ENCODE data around the gene NACC2. TPM values are rescaled to one million over a fixed set of nuclear protein-coding genes. Genes with fewer than 3 reads are reported as not detected.

The NACC2 gene
- total RNA-seq, 1 donor from 2014 or later: 4.5 TPM

GRCh38 chr9:136006169-136006568 is 88.9 kb downstream of the NACC2 start:
- H3K9me3 ChIP-seq (ENCODE audit: low read depth): no peaks in the 10 kb centered on the region
- H3K4me3 ChIP-seq: no peak overlapping the region
- no peak overlapping the region for H2AFZ ChIP-seq (replicated peaks)
- Mint-ChIP-seq H3K36me3 (no peaks in the 10 kb centered on the region), H3K4me3 (no peak overlapping the region), H3K4me1 (peaks cover 60% of the 10 kb centered on the region), H3K9me3 (no peaks in the 10 kb centered on the region), H3K27ac (no peak overlapping the region), H3K27me3 (ENCODE audit: insufficient read depth, low read depth) (peaks cover 19% of the 10 kb centered on the region)
- H3K79me2 ChIP-seq (ENCODE audit: low read depth): no peaks in the 10 kb centered on the region
- H3K27ac ChIP-seq: no peak overlapping the region
- H3K27me3 ChIP-seq: no peaks in the 10 kb centered on the region
- peaks cover 19% of the 10 kb centered on the region for H3F3A ChIP-seq (ENCODE audit: low read depth)
- peak overlapping the region; percentile 38 for H3K4me2 ChIP-seq
- no peaks in the 10 kb centered on the region for H3K36me3 ChIP-seq
- no peak for TF ChIP-seq EZH2phosphoT487 (IDR thresholded peaks at IDR 0.05)
- TF ChIP-seq CTCF (IDR thresholded peaks at IDR 0.05): no peak
- no peak for TF ChIP-seq EZH2 (IDR thresholded peaks at IDR 0.05)
- no peaks in the 10 kb centered on the region for H4K20me1 ChIP-seq (ENCODE audit: low read depth)
- no peak for DNase-seq (ENCODE audit: low spot score)
- H3K9ac ChIP-seq: no peak overlapping the region
- peaks cover 56% of the 10 kb centered on the region for H3K4me1 ChIP-seq

- no peaks in the 10 kb centered on the region for H4K20me1 ChIP-seq (ENCODE audit: low read depth)
- Mint-ChIP-seq H3K9me3 (no peaks in the 10 kb centered on the region), H3K4me1 (peaks cover 59% of the 10 kb centered on the region), H3K27me3 (ENCODE audit: insufficient read depth, low read depth) (peaks cover 15% of the 10 kb centered on the region), H3K36me3 (no peaks in the 10 kb centered on the region), H3K4me3 (no peak overlapping the region), H3K27ac (peak overlapping the region; percentile 88)
- H3K79me2 ChIP-seq (ENCODE audit: low read depth): no peaks in the 10 kb centered on the region
- no peaks in the 10 kb centered on the region for H3K36me3 ChIP-seq
- H3K4me1 ChIP-seq: peaks cover 60% of the 10 kb centered on the region
- no peaks in the 10 kb centered on the region for H3K27me3 ChIP-seq
- H3K27ac ChIP-seq: peak overlapping the region; percentile 88
- TF ChIP-seq CTCF (IDR thresholded peaks at IDR 0.05): peak; percentile 43
- TF ChIP-seq EZH2 (IDR thresholded peaks at IDR 0.05): no peak
- no peak for TF ChIP-seq EZH2phosphoT487 (IDR thresholded peaks at IDR 0.05)
- peaks cover 19% of the 10 kb centered on the region for H3F3A ChIP-seq (ENCODE audit: low read depth)
- H3K9me3 ChIP-seq (ENCODE audit: low read depth): no peaks in the 10 kb centered on the region
- peak overlapping the region; percentile 76 for H3K4me2 ChIP-seq
- peak overlapping the region; percentile 25 for H3K4me3 ChIP-seq
- H3K9ac ChIP-seq: no peak overlapping the region
- DNase-seq (ENCODE audit: low spot score): peak; percentile 95
- no peak overlapping the region for H2AFZ ChIP-seq (replicated peaks)
Observed at GRCh38 chr9:136004712-136005111, 90.4 kb downstream of the NACC2 start.

GRCh38 chr9:136004219-136004618 is 90.9 kb downstream of the NACC2 start:
- Histone ChIP-seq H3K9ac (no peak overlapping the region), H4K20me1 (ENCODE audit: low read depth) (no peaks in the 10 kb centered on the region), H3K36me3 (no peaks in the 10 kb centered on the region), H3K27ac (peak overlapping the region; percentile 88), H3F3A (ENCODE audit: low read depth) (peaks cover 19% of the 10 kb centered on the region), H3K4me2 (peak overlapping the region; percentile 76), H2AFZ (replicated peaks) (no peak overlapping the region), H3K79me2 (ENCODE audit: low read depth) (no peaks in the 10 kb centered on the region), H3K27me3 (no peaks in the 10 kb centered on the region), H3K9me3 (ENCODE audit: low read depth) (no peaks in the 10 kb centered on the region), H3K4me3 (peak overlapping the region; percentile 25), H3K4me1 (peaks cover 60% of the 10 kb centered on the region)
- H3K27ac Mint-ChIP-seq: peak overlapping the region; percentile 88
- DNase-seq (ENCODE audit: low spot score): no peak
- H3K4me1 Mint-ChIP-seq: peaks cover 58% of the 10 kb centered on the region
- TF ChIP-seq CTCF (IDR thresholded peaks at IDR 0.05) (no peak), EZH2phosphoT487 (IDR thresholded peaks at IDR 0.05) (no peak), EZH2 (IDR thresholded peaks at IDR 0.05) (no peak)
- no peaks in the 10 kb centered on the region for H3K36me3 Mint-ChIP-seq
- H3K27me3 Mint-ChIP-seq (ENCODE audit: insufficient read depth, low read depth): peaks cover 15% of the 10 kb centered on the region
- H3K4me3 Mint-ChIP-seq: no peak overlapping the region
- no peaks in the 10 kb centered on the region for H3K9me3 Mint-ChIP-seq

Data from neural progenitor cell (in vitro differentiated cells).